Raji (cell line): Measurements from ENCODE around the gene KLC1.

Source experiments
- POLR2A ChIP-seq: IDR thresholded peaks from 2 replicates; pipeline ENCODE4 v1.6.1; 2011; ENCODE audit warnings: low read depth, low read length, control low read depth; ENCODE audit not compliant: insufficient read depth

Gene KLC1

GRCh38 chr14:103735815-103736545 lies 107.0 kb downstream of the KLC1 start:
- TF ChIP-seq POLR2A, result no peak

- TF ChIP-seq POLR2A, result no peak
These were observed 107.8 kb downstream of the KLC1 start for GRCh38 chr14:103736546-103737431.

- TF ChIP-seq POLR2A, result no peak
These were observed 108.5 kb downstream of the KLC1 start for GRCh38 chr14:103737432-103738045.

- no peak for TF ChIP-seq POLR2A
These were observed 109.2 kb downstream of the KLC1 start for GRCh38 chr14:103738166-103738565.

GRCh38 chr14:103738701-103739451 lies 109.9 kb downstream of the KLC1 start:
- no peak for TF ChIP-seq POLR2A

GRCh38 chr14:103739466-103739792 lies 110.4 kb downstream of the KLC1 start:
- TF ChIP-seq POLR2A, result no peak

GRCh38 chr14:103739793-103740501 lies 110.9 kb downstream of the KLC1 start:
- TF ChIP-seq POLR2A, result no peak

- no peak for TF ChIP-seq POLR2A
These were observed 112.1 kb downstream of the KLC1 start for GRCh38 chr14:103740991-103741689.

GRCh38 chr14:103741876-103742275 lies 112.9 kb downstream of the KLC1 start:
- TF ChIP-seq POLR2A, result no peak

GRCh38 chr14:103742499-103743255 lies 113.7 kb downstream of the KLC1 start:
- TF ChIP-seq POLR2A, result no peak

- TF ChIP-seq POLR2A, result no peak
These were observed 114.7 kb downstream of the KLC1 start for GRCh38 chr14:103743691-103744090.

GRCh38 chr14:103744621-103745395 lies 115.8 kb downstream of the KLC1 start:
- no peak for TF ChIP-seq POLR2A
